HCT116 (cell line): ENCODE data around the gene DLG2. TPM values are rescaled to one million over a fixed set of nuclear protein-coding genes. Genes with fewer than 3 reads are reported as not detected.

Source experiments
- ATAC-seq: fragments of 200-7000 bp; cut with Tn5 transposase; 2 replicates; pipeline ENCODE4 v1.9.1; 2020; ENCODE audit warnings: mild to moderate bottlenecking, moderate library complexity
- BruUV-seq: library from RNA; stranded (reverse); fragments of 400-500 nt; replicated peaks from 2 replicates; lab custom pipeline; 2021; lab: Mats Ljungman, UMichigan
- CTCF ChIA-PET: fragments of 300-600 bp; sonication (Branson Sonifier 250); formaldehyde crosslinking; loops from one replicate; lab custom pipeline; 2021; ENCODE audit warnings: antibody characterized with exemption; lab: Charles Lee
- POLR2A ChIA-PET: fragments of 300-600, 350-600 bp; sonication (Branson Sonifier 250); formaldehyde crosslinking; loops from one replicate; lab custom pipeline; 2021; ENCODE audit warnings: antibody characterized with exemption; lab: Charles Lee
- RAD21 ChIA-PET, 2 experiments: fragments of 300-600 bp; sonication (Branson Sonifier 250); formaldehyde crosslinking; loops; one replicate each; lab custom pipeline; 2023; ENCODE audit warnings: low total read pairs in 2 of 2; ENCODE audit not compliant: uncharacterized antibody in 2 of 2, unreplicated experiment in 2 of 2, low non-redundant PET in 1 of 2; lab: Charles Lee
- DNase-seq: peaks from one replicate; pipeline ENCODE4 v3.0.0-alpha.2; 2010; ENCODE audit warnings: low read depth, low spot score
- H2AFZ ChIP-seq: fragments of 200-600 bp; shearing (Covaris generic), sonication (generic); 2 replicates; pipeline ENCODE4 v1.6.1; 2017; ENCODE audit warnings: low read depth, mixed run types, mixed read lengths, antibody characterized with exemption, low read length; ENCODE audit not compliant: poor library complexity, severe bottlenecking
- H3K27ac ChIP-seq: 2 replicates; pipeline ENCODE4 v1.5.1; 2012; ENCODE audit warnings: low read depth, low read length
- H3K27me3 ChIP-seq: fragments of 200-600 bp; sonication (generic); 2 replicates; pipeline ENCODE4 v1.6.1; 2016; ENCODE audit warnings: mixed run types, low read length, mixed read lengths; ENCODE audit not compliant: insufficient read depth
- H3K36me3 ChIP-seq, 2 experiments: fragments of 200-500 bp in 1 of 2; fragments of 200-600 bp in 1 of 2; sonication (Bioruptor generic) in 1 of 2; sonication (generic) in 1 of 2; 2 replicates each; pipeline versions ENCODE4 v1.5.1 to v1.6.1; 2014 to 2016; ENCODE audit warnings: low read length in 2 of 2, inconsistent platforms in 1 of 2, mixed read lengths in 1 of 2, mixed run types in 1 of 2; ENCODE audit not compliant: insufficient read depth in 2 of 2, control insufficient read depth in 1 of 2
- H3K4me1 ChIP-seq, 2 experiments: fragments of 200-600 bp in 1 of 2; sonication (generic) in 1 of 2; 2 replicates each; pipeline versions ENCODE4 v1.5.1 to v1.6.1; 2012 to 2017; ENCODE audit warnings: low read length in 2 of 2, inconsistent platforms in 1 of 2, mild to moderate bottlenecking in 1 of 2, mixed read lengths in 1 of 2, mixed run types in 1 of 2, moderate library complexity in 1 of 2; ENCODE audit not compliant: insufficient read depth in 2 of 2, control insufficient read depth in 1 of 2
- H3K4me2 ChIP-seq: fragments of 200-600 bp; sonication (generic); 2 replicates; pipeline ENCODE4 v1.6.1; 2017; ENCODE audit warnings: mixed run types, low read length, mixed read lengths
- H3K4me3 ChIP-seq, 2 experiments: fragments of 200-600 bp in 1 of 2; sonication (generic) in 1 of 2; replicated peaks in 1 of 2; 2 replicates each; pipeline ENCODE4 v1.5.1; 2011 to 2016; ENCODE audit warnings: low read length in 2 of 2, control low read depth in 1 of 2, low read depth in 1 of 2, mild to moderate bottlenecking in 1 of 2, mixed read lengths in 1 of 2, mixed run types in 1 of 2
- H3K79me2 ChIP-seq: fragments of 200-600 bp; sonication (generic); 2 replicates; pipeline ENCODE4 v1.6.1; 2017; ENCODE audit warnings: mild to moderate bottlenecking, mixed run types, low read length, moderate library complexity, mixed read lengths; ENCODE audit not compliant: insufficient read depth
- H3K9ac ChIP-seq: fragments of 200-600 bp; sonication (generic); 2 replicates; pipeline ENCODE4 v1.6.1; 2016; ENCODE audit warnings: low read length, mixed read lengths
- H3K9me2 ChIP-seq: fragments of 200-600 bp; sonication (generic), shearing (Covaris generic); 2 replicates; pipeline ENCODE4 v1.6.1; 2017; ENCODE audit warnings: mixed run types, mild to moderate bottlenecking, moderate library complexity; ENCODE audit not compliant: insufficient read depth
- H3K9me3 ChIP-seq, 2 experiments: fragments of 200-500 bp in 1 of 2; fragments of 200-600 bp in 1 of 2; sonication (Bioruptor generic) in 1 of 2; sonication (generic) in 1 of 2; 2 replicates each; pipeline ENCODE4 v1.6.1; 2014 to 2017; ENCODE audit warnings: low read length in 2 of 2, mixed read lengths in 2 of 2, inconsistent platforms in 1 of 2, low read depth in 1 of 2, mild to moderate bottlenecking in 1 of 2, mixed run types in 1 of 2, moderate library complexity in 1 of 2; ENCODE audit not compliant: control insufficient read depth in 1 of 2, insufficient read depth in 1 of 2
- H4K20me1 ChIP-seq: fragments of 200-600 bp; sonication (generic), shearing (Covaris generic); 2 replicates; pipeline ENCODE4 v1.6.1; 2017; ENCODE audit warnings: mixed run types, mild to moderate bottlenecking, moderate library complexity; ENCODE audit not compliant: insufficient read depth
- CEBPB ChIP-seq: IDR thresholded peaks from 2 replicates; pipeline ENCODE4 v1.6.1; 2012; ENCODE audit warnings: low read depth
- CTCF ChIP-seq, 3 experiments: fragments of 200-600 bp in 1 of 3; sonication (generic) in 1 of 3; IDR thresholded peaks in 2 of 3; conservative IDR thresholded peaks in 1 of 3; 2 replicates each; pipeline ENCODE4 v1.5.1; 2012 to 2017; ENCODE audit warnings: low read depth in 2 of 3, low read length in 2 of 3, antibody characterized with exemption in 1 of 3, borderline replicate concordance in 1 of 3, control low read depth in 1 of 3, mild to moderate bottlenecking in 1 of 3, mixed read lengths in 1 of 3, mixed run types in 1 of 3, moderate library complexity in 1 of 3; ENCODE audit not compliant: insufficient read depth in 1 of 3
- EGR1 ChIP-seq: IDR thresholded peaks from 2 replicates; pipeline ENCODE4 v1.6.1; 2012; ENCODE audit warnings: low read depth
- EZH2 ChIP-seq: fragments of 200-600 bp; sonication (generic); IDR thresholded peaks from 2 replicates; pipeline ENCODE4 v1.6.1; 2017; ENCODE audit warnings: antibody characterized with exemption, mixed run types
- JUND ChIP-seq: IDR thresholded peaks from 2 replicates; pipeline ENCODE4 v1.6.1; 2012
- MAX ChIP-seq: IDR thresholded peaks from 2 replicates; pipeline ENCODE4 v1.6.1; 2012
- POLR2A ChIP-seq: IDR thresholded peaks from 2 replicates; pipeline ENCODE4 v1.7.0; 2011; ENCODE audit warnings: borderline replicate concordance; ENCODE audit not compliant: insufficient read depth, insufficient read length; ENCODE audit errors: extremely low read depth
- SP1 ChIP-seq: IDR thresholded peaks from 2 replicates; pipeline ENCODE4 v1.6.1; 2012; ENCODE audit warnings: low read depth
- SRF ChIP-seq: IDR thresholded peaks from 2 replicates; pipeline ENCODE4 v1.6.1; 2012; ENCODE audit warnings: low read depth
- TCF7L2 ChIP-seq: IDR thresholded peaks from 2 replicates; pipeline ENCODE4 v1.7.0; 2011; ENCODE audit warnings: borderline replicate concordance, inconsistent platforms; ENCODE audit not compliant: insufficient read depth, insufficient read length; ENCODE audit errors: extremely low read depth
- YY1 ChIP-seq: IDR thresholded peaks from 2 replicates; pipeline ENCODE4 v1.6.1; 2011; ENCODE audit warnings: low read length, low read depth, moderate library complexity, mild to moderate bottlenecking; ENCODE audit not compliant: insufficient replicate concordance; ENCODE audit errors: extremely low read depth
- ZFX ChIP-seq: fragments of 450-650 bp; IDR thresholded peaks from 2 replicates; pipeline ENCODE4 v1.6.1; 2017
- ZNF274 ChIP-seq: fragments of 200-500 bp; sonication (Bioruptor generic); IDR thresholded peaks from 2 replicates; pipeline ENCODE4 v1.6.1; 2014; ENCODE audit warnings: mild to moderate bottlenecking, low read depth, low read length, inconsistent platforms
- intact Hi-C: fragments of 100-400 bp; cut with micrococcal nuclease; formaldehyde crosslinking; loops from 2 replicates; pipeline ENCODE4 v1.10.0; 2022
- total RNA-seq: library from RNA; stranded (reverse); gene quantifications from one replicate; pipeline ENCODE4 v1.2.1, GENCODE V29; 2021; ENCODE audit not compliant: unreplicated experiment
- TF ChIP-seq, protein P1 (sequence below): IDR thresholded peaks from 2 replicates; pipeline ENCODE4 v1.6.1; 2012; ENCODE audit warnings: low read depth

The DLG2 gene
- total RNA-seq, 1 experiment from 2014 or later = 2.4 TPM

- no peak overlapping the region for H3K4me3 ChIP-seq
- H3K9me2 ChIP-seq = no peaks in the 10 kb centered on the region
- ChIA-PET CTCF (no interaction called here), POLR2A (no interaction called here), RAD21 (no interaction called here)
- no peak overlapping the region for H3K9ac ChIP-seq
- no peak overlapping the region for H2AFZ ChIP-seq
- H3K79me2 ChIP-seq = no peaks in the 10 kb centered on the region
- intact Hi-C loops = no loop called here
- H3K27ac ChIP-seq = no peak overlapping the region
- no peaks in the 10 kb centered on the region for H4K20me1 ChIP-seq
- H3K9me3 ChIP-seq = no peaks in the 10 kb centered on the region
- no TSS peak for BruUV-seq
- ATAC-seq = no peak
- H3K27me3 ChIP-seq = 0 out of 2 replicates have a peak, but pooled peaks cover 3% of the 10 kb centered on the region
- DNase-seq = no peak
- no peaks in the 10 kb centered on the region for H3K36me3 ChIP-seq
- no peak overlapping the region for H3K4me2 ChIP-seq
- no peaks in the 10 kb centered on the region for H3K4me1 ChIP-seq
- TF ChIP-seq SP1 (no peak), SRF (no peak), CEBPB (no peak)
These were observed 1699.7 kb downstream of the DLG2 start for GRCh38 chr11:83927422-83927821.

- no peaks in the 10 kb centered on the region for H3K9me3 ChIP-seq
- H4K20me1 ChIP-seq = no peaks in the 10 kb centered on the region
- ATAC-seq (no peak), DNase-seq (no peak)
- ChIA-PET RAD21 (no interaction called here), POLR2A (no interaction called here), CTCF (no interaction called here)
- no peak overlapping the region for H3K4me3 ChIP-seq
- H3K4me2 ChIP-seq = no peak overlapping the region
- no peaks in the 10 kb centered on the region for H3K79me2 ChIP-seq
- no peaks in the 10 kb centered on the region for H3K36me3 ChIP-seq
- no peak overlapping the region for H2AFZ ChIP-seq
- BruUV-seq = no TSS peak
- no peak overlapping the region for H3K27ac ChIP-seq
- 0 out of 2 replicates have a peak, but pooled peaks cover 3% of the 10 kb centered on the region for H3K27me3 ChIP-seq
- no peak overlapping the region for H3K9ac ChIP-seq
- H3K4me1 ChIP-seq = no peaks in the 10 kb centered on the region
- no peaks in the 10 kb centered on the region for H3K9me2 ChIP-seq
- intact Hi-C loops = no loop called here
- TF ChIP-seq EGR1 = no peak
- TF ChIP-seq ZFX = no peak
- TF ChIP-seq EZH2 = no peak
- no peak for TF ChIP-seq CTCF (IDR thresholded peaks at IDR 0.05 in 2 of 3, conservative IDR thresholded peaks at IDR 0.05 in 1 of 3; ENCODE audit: borderline replicate concordance in 1 of 3, insufficient read depth in 1 of 3, low read depth in 2 of 3, low read length in 2 of 3)
- no peak for TF ChIP-seq SP1
- TF ChIP-seq POLR2A = no peak
- TF ChIP-seq YY1 = no peak
- no peak for TF ChIP-seq SRF
- TF ChIP-seq JUND = no peak
- no peak for TF ChIP-seq MAX
- TF ChIP-seq TCF7L2 = no peak
- TF ChIP-seq ZNF274 = no peak
- TF ChIP-seq, protein P1, sequence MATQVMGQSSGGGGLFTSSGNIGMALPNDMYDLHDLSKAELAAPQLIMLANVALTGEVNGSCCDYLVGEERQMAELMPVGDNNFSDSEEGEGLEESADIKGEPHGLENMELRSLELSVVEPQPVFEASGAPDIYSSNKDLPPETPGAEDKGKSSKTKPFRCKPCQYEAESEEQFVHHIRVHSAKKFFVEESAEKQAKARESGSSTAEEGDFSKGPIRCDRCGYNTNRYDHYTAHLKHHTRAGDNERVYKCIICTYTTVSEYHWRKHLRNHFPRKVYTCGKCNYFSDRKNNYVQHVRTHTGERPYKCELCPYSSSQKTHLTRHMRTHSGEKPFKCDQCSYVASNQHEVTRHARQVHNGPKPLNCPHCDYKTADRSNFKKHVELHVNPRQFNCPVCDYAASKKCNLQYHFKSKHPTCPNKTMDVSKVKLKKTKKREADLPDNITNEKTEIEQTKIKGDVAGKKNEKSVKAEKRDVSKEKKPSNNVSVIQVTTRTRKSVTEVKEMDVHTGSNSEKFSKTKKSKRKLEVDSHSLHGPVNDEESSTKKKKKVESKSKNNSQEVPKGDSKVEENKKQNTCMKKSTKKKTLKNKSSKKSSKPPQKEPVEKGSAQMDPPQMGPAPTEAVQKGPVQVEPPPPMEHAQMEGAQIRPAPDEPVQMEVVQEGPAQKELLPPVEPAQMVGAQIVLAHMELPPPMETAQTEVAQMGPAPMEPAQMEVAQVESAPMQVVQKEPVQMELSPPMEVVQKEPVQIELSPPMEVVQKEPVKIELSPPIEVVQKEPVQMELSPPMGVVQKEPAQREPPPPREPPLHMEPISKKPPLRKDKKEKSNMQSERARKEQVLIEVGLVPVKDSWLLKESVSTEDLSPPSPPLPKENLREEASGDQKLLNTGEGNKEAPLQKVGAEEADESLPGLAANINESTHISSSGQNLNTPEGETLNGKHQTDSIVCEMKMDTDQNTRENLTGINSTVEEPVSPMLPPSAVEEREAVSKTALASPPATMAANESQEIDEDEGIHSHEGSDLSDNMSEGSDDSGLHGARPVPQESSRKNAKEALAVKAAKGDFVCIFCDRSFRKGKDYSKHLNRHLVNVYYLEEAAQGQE = no peak
- no peak for TF ChIP-seq CEBPB
These were observed 1702.2 kb downstream of the DLG2 start for GRCh38 chr11:83924795-83925542.
